C4-2B (cell line): ENCODE data around the gene UTS2.

Source experiments
- CTCF ChIP-seq: fragments of 450-650 bp; conservative IDR thresholded peaks from 2 replicates; pipeline ENCODE4 v1.5.1; 2017; ENCODE audit warnings: mild to moderate bottlenecking
- ZFX ChIP-seq: fragments of 450-650 bp; IDR thresholded peaks from 2 replicates; pipeline ENCODE4 v1.6.1; 2017

- TF ChIP-seq CTCF = no peak
- TF ChIP-seq ZFX = no peak
These were observed 25.5 kb downstream of the UTS2 start for GRCh38 chr1:7827126-7827955.
